OCI-LY1 (cell line): ENCODE data around the gene RYR1.
"Not testable (repeated sequence)": the region's sequence is repeated elsewhere in the genome, so short reads cannot be mapped to it uniquely, and the experiment has no call there.

ENCODE experiments used
- H2AFZ ChIP-seq: fragments of 200-600 bp; sonication (generic), shearing (Covaris generic); 2 replicates; pipeline ENCODE4 v1.6.0; 2014; ENCODE audit warnings: antibody characterized with exemption, mild to moderate bottlenecking, low read length
- H3F3A ChIP-seq: fragments of 200-600 bp; sonication (generic), shearing (Covaris generic); 2 replicates; pipeline ENCODE4 v1.6.0; 2014; ENCODE audit warnings: mild to moderate bottlenecking, antibody characterized with exemption, low read length, moderate library complexity; ENCODE audit not compliant: insufficient read depth
- H3K27ac ChIP-seq: fragments of 200-600 bp; sonication (generic); 2 replicates; pipeline ENCODE4 v1.5.1; 2014; ENCODE audit warnings: low read length, mixed run types, mild to moderate bottlenecking, low read depth; ENCODE audit not compliant: poor library complexity, severe bottlenecking
- H3K27me3 ChIP-seq: fragments of 200-600 bp; sonication (generic); 2 replicates; pipeline ENCODE4 v1.6.0; 2014; ENCODE audit warnings: antibody characterized with exemption, mild to moderate bottlenecking, low read length, moderate library complexity; ENCODE audit not compliant: insufficient read depth
- H3K36me3 ChIP-seq: fragments of 200-600 bp; sonication (generic); 2 replicates; pipeline ENCODE4 v1.6.1; 2014; ENCODE audit warnings: mild to moderate bottlenecking, antibody characterized with exemption, low read length, moderate library complexity, mixed read lengths; ENCODE audit not compliant: insufficient read depth
- H3K4me1 ChIP-seq: fragments of 200-600 bp; sonication (generic); 2 replicates; pipeline ENCODE4 v1.5.1; 2014; ENCODE audit warnings: mild to moderate bottlenecking, low read length, moderate library complexity; ENCODE audit not compliant: insufficient read depth, severe bottlenecking
- H3K4me2 ChIP-seq: fragments of 200-600 bp; sonication (generic), shearing (Covaris generic); 2 replicates; pipeline ENCODE4 v1.6.1; 2014; ENCODE audit warnings: low read length
- H3K4me3 ChIP-seq: fragments of 200-600 bp; sonication (generic); 2 replicates; pipeline ENCODE4 v1.5.1; 2014; ENCODE audit warnings: low read length, low read depth, mild to moderate bottlenecking, mixed read lengths; ENCODE audit not compliant: poor library complexity, severe bottlenecking
- H3K79me2 ChIP-seq: fragments of 200-600 bp; shearing (Covaris generic); 2 replicates; pipeline ENCODE4 v1.6.1; 2016; ENCODE audit warnings: mixed run types, low read length, mixed read lengths; ENCODE audit not compliant: insufficient read depth
- H3K9ac ChIP-seq: fragments of 200-600 bp; sonication (generic), shearing (Covaris generic); 2 replicates; pipeline ENCODE4 v1.6.1; 2014; ENCODE audit warnings: mild to moderate bottlenecking, low read length, mixed read lengths
- H3K9me2 ChIP-seq: fragments of 200-600 bp; sonication (generic), shearing (Covaris generic); 2 replicates; pipeline ENCODE4 v1.6.1; 2014; ENCODE audit warnings: low read depth, mild to moderate bottlenecking, low read length, mixed read lengths
- H3K9me3 ChIP-seq: fragments of 200-600 bp; shearing (Covaris generic); 2 replicates; pipeline ENCODE4 v1.6.1; 2014; ENCODE audit warnings: low read length, mixed read lengths
- H4K20me1 ChIP-seq: fragments of 200-600 bp; sonication (generic), shearing (Covaris generic); 2 replicates; pipeline ENCODE4 v1.6.0; 2016; ENCODE audit warnings: mild to moderate bottlenecking, low read length; ENCODE audit not compliant: insufficient read depth
- CTCF ChIP-seq: fragments of 200-600 bp; sonication (generic), shearing (Covaris generic); IDR thresholded peaks from 2 replicates; pipeline ENCODE4 v1.5.1; 2017; ENCODE audit warnings: mild to moderate bottlenecking, antibody characterized with exemption, low read length, moderate library complexity, mixed read lengths
- EZH2 ChIP-seq: fragments of 200-600 bp; sonication (generic), shearing (Covaris generic); IDR thresholded peaks from 2 replicates; pipeline ENCODE4 v1.8.0; 2017; ENCODE audit warnings: borderline replicate concordance, mixed run types, mild to moderate bottlenecking, antibody characterized with exemption, low read length, moderate library complexity, mixed read lengths

Gene RYR1

GRCh38 chr19:38577826-38578225 is 144.3 kb downstream of the RYR1 start:
- H3K4me3 ChIP-seq = no peak overlapping the region
- TF ChIP-seq CTCF = no peak
- TF ChIP-seq EZH2 = no peak

GRCh38 chr19:38579304-38579703 is 145.8 kb downstream of the RYR1 start:
- not testable (repeated sequence) for H3K9me2 ChIP-seq, H3K9me3 ChIP-seq, H2AFZ ChIP-seq, H3K4me1 ChIP-seq, H3K9ac ChIP-seq, H3K4me3 ChIP-seq, H3K27ac ChIP-seq, H4K20me1 ChIP-seq, H3K79me2 ChIP-seq, H3K27me3 ChIP-seq, H3F3A ChIP-seq, H3K4me2 ChIP-seq, H3K36me3 ChIP-seq

More at GRCh38 chr19:38577826-38578225, 144.3 kb downstream of the RYR1 start:
- no peaks in the 10 kb centered on the region for H3K27me3 ChIP-seq
- no peaks in the 10 kb centered on the region for H3F3A ChIP-seq
- H3K9me3 ChIP-seq = no peaks in the 10 kb centered on the region
- no peaks in the 10 kb centered on the region for H3K4me1 ChIP-seq
- H3K27ac ChIP-seq = no peak overlapping the region
- H3K4me2 ChIP-seq = no peak overlapping the region
- no peaks in the 10 kb centered on the region for H3K36me3 ChIP-seq
- H3K9me2 ChIP-seq = no peaks in the 10 kb centered on the region
- no peak overlapping the region for H2AFZ ChIP-seq
- no peak overlapping the region for H3K9ac ChIP-seq
- H3K79me2 ChIP-seq = no peaks in the 10 kb centered on the region
- H4K20me1 ChIP-seq = no peaks in the 10 kb centered on the region

GRCh38 chr19:38580080-38580479 is 146.6 kb downstream of the RYR1 start:
- H3K4me2 ChIP-seq = no peak overlapping the region
- no peaks in the 10 kb centered on the region for H3K9me3 ChIP-seq
- H3K9ac ChIP-seq = no peak overlapping the region
- no peaks in the 10 kb centered on the region for H3K27me3 ChIP-seq
- H3K27ac ChIP-seq = no peak overlapping the region
- no peaks in the 10 kb centered on the region for H3K36me3 ChIP-seq
- H4K20me1 ChIP-seq = no peaks in the 10 kb centered on the region
- no peaks in the 10 kb centered on the region for H3F3A ChIP-seq
- no peak overlapping the region for H3K4me3 ChIP-seq
- TF ChIP-seq CTCF (no peak), EZH2 (no peak)
- no peak overlapping the region for H2AFZ ChIP-seq
- no peaks in the 10 kb centered on the region for H3K9me2 ChIP-seq
- peaks cover 6% of the 10 kb centered on the region for H3K4me1 ChIP-seq
- H3K79me2 ChIP-seq = no peaks in the 10 kb centered on the region

- no peak overlapping the region for H2AFZ ChIP-seq
- no peak overlapping the region for H3K9ac ChIP-seq
These were observed 149.9 kb downstream of the RYR1 start for GRCh38 chr19:38583219-38583984.

More at GRCh38 chr19:38583219-38583984, 149.9 kb downstream of the RYR1 start:
- Histone ChIP-seq H3K27ac (no peak overlapping the region), H3K4me1 (peaks cover 6% of the 10 kb centered on the region), H3K9me2 (no peaks in the 10 kb centered on the region), H3K36me3 (peaks cover 12% of the 10 kb centered on the region), H3K79me2 (no peaks in the 10 kb centered on the region), H3K4me2 (no peak overlapping the region), H4K20me1 (no peaks in the 10 kb centered on the region), H3K27me3 (no peaks in the 10 kb centered on the region), H3K4me3 (no peak overlapping the region), H3F3A (no peaks in the 10 kb centered on the region), H3K9me3 (no peaks in the 10 kb centered on the region)
- no peak for TF ChIP-seq CTCF
- no peak for TF ChIP-seq EZH2
